Panc1 (cell line): Measurements from ENCODE around the gene UNC93A. TPM values are rescaled to one million over a fixed set of nuclear protein-coding genes. Genes with fewer than 3 reads are reported as not detected.
A peak's percentile ranks its signal among the peaks of the same experiment; 100 is the strongest.

Source experiments
- ATAC-seq: fragments of 200-7000 bp; cut with Tn5 transposase; 2 replicates; pipeline ENCODE4 v1.9.1; 2020; ENCODE audit warnings: mild to moderate bottlenecking, moderate library complexity
- BruUV-seq: library from RNA; stranded (reverse); fragments of 400-500 nt; replicated peaks from 2 replicates; lab custom pipeline; 2021; lab: Mats Ljungman, UMichigan
- CTCF ChIA-PET: fragments of 300-600 bp; sonication (Branson Sonifier 250); formaldehyde crosslinking; loops from one replicate; lab custom pipeline; 2022; ENCODE audit warnings: antibody characterized with exemption; lab: Charles Lee
- POLR2A ChIA-PET: fragments of 300-600 bp; sonication (Branson Sonifier 250); formaldehyde crosslinking; loops from one replicate; lab custom pipeline; 2022; ENCODE audit warnings: antibody characterized with exemption; lab: Charles Lee
- DNase-seq: peaks from one replicate; pipeline ENCODE4 v3.0.0-alpha.2; 2010; ENCODE audit warnings: low read depth, low spot score
- H3K27ac ChIP-seq: 2 replicates; pipeline ENCODE4 v1.5.1; 2011; ENCODE audit warnings: mild to moderate bottlenecking, low read length, inconsistent platforms
- H3K27me3 ChIP-seq: fragments of 200-500 bp; sonication (Bioruptor generic); 2 replicates; pipeline ENCODE4 v1.6.0; 2014; ENCODE audit warnings: low read length, inconsistent platforms; ENCODE audit not compliant: control insufficient read depth, insufficient read depth
- H3K36me3 ChIP-seq: fragments of 200-500 bp; sonication (Bioruptor generic); 2 replicates; pipeline ENCODE4 v1.5.1; 2014; ENCODE audit warnings: inconsistent platforms, mild to moderate bottlenecking, low read length, moderate library complexity; ENCODE audit not compliant: control insufficient read depth, insufficient read depth
- H3K4me1 ChIP-seq: 2 replicates; pipeline ENCODE4 v1.5.1; 2011; ENCODE audit warnings: inconsistent platforms, mild to moderate bottlenecking, low read length, moderate library complexity; ENCODE audit not compliant: control insufficient read depth, insufficient read depth
- H3K4me3 ChIP-seq, 2 experiments: 2 replicates each; pipeline ENCODE4 v1.5.1; 2011 to 2012; ENCODE audit warnings: low read depth in 2 of 2, low read length in 2 of 2, mild to moderate bottlenecking in 2 of 2, inconsistent platforms in 1 of 2, moderate library complexity in 1 of 2
- H3K9me3 ChIP-seq: fragments of 200-500 bp; sonication (Bioruptor generic); 2 replicates; pipeline ENCODE4 v1.5.1; 2014; ENCODE audit warnings: low read depth, mild to moderate bottlenecking, inconsistent platforms, low read length, moderate library complexity; ENCODE audit not compliant: control insufficient read depth, insufficient read depth
- CTCF ChIP-seq: fragments of 450-650 bp; IDR thresholded peaks from 2 replicates; pipeline ENCODE4 v1.5.1; 2017; ENCODE audit warnings: mild to moderate bottlenecking
- POLR2AphosphoS5 ChIP-seq: IDR thresholded peaks from 2 replicates; pipeline ENCODE4 v1.6.1; 2012; ENCODE audit warnings: mild to moderate bottlenecking, low read depth, low read length, moderate library complexity
- REST ChIP-seq, 2 experiments: IDR thresholded peaks; 2 replicates each; pipeline ENCODE4 v1.6.1; 2011 to 2012; ENCODE audit warnings: low read depth in 2 of 2, control low read depth in 1 of 2, low read length in 1 of 2, mild to moderate bottlenecking in 1 of 2, moderate library complexity in 1 of 2; ENCODE audit not compliant: insufficient read depth in 1 of 2
- SIN3A ChIP-seq: IDR thresholded peaks from 2 replicates; pipeline ENCODE4 v1.6.1; 2012; ENCODE audit warnings: low read depth, mild to moderate bottlenecking, low read length, moderate library complexity, borderline replicate concordance; ENCODE audit not compliant: insufficient read depth
- TCF7L2 ChIP-seq: IDR thresholded peaks from 2 replicates; pipeline ENCODE4 v1.6.1; 2011; ENCODE audit warnings: mild to moderate bottlenecking, low read depth, low read length, inconsistent platforms
- in situ Hi-C: cut with HindIII; loops from 2 replicates; pipeline ENCODE4 v1.10.0; 2016; ENCODE audit warnings: low sequenced_read_pairs, low pct_unique_long_range_greater_than_20kb
- intact Hi-C: fragments of 100-400 bp; cut with micrococcal nuclease; formaldehyde crosslinking; loops from one replicate; pipeline ENCODE4 v1.10.0; 2022; ENCODE audit not compliant: unreplicated experiment
- total RNA-seq: library from RNA; stranded (reverse); gene quantifications from one replicate; pipeline ENCODE4 v1.2.1, GENCODE V29; 2021; ENCODE audit not compliant: unreplicated experiment

UNC93A gene
- total RNA-seq, 1 experiment from 2014 or later = not detected

GRCh38 chr6:167331565-167331964, 40.5 kb downstream of the UNC93A start:
- Histone ChIP-seq H3K36me3 (no peaks in the 10 kb centered on the region), H3K27me3 (no peaks in the 10 kb centered on the region), H3K4me3 (peak overlapping the region in 1 of 2 experiments; percentile 28; a peak in 2 of 4 replicates), H3K27ac (no peak overlapping the region), H3K4me1 (no peaks in the 10 kb centered on the region), H3K9me3 (peaks cover 3% of the 10 kb centered on the region; the same call in 1 of the 2 replicates)
- TF ChIP-seq TCF7L2 (no peak), CTCF (no peak), POLR2AphosphoS5 (no peak), REST (IDR thresholded peaks at IDR 0.05; ENCODE audit: insufficient read depth in 1 of 2, low read depth in 2 of 2, low read length in 1 of 2) (no peak), SIN3A (no peak)
- intact Hi-C loops (no loop called here), in situ Hi-C loops (no loop called here)
- POLR2A ChIA-PET = no interaction called here
- BruUV-seq = no TSS peak
- no peak for DNase-seq
- CTCF ChIA-PET = no interaction called here
- ATAC-seq = peak; percentile 70; the same call in 1 of the 2 replicates

GRCh38 chr6:167336844-167337630, 45.9 kb downstream of the UNC93A start:
- Histone ChIP-seq H3K36me3 (no peaks in the 10 kb centered on the region), H3K4me1 (no peaks in the 10 kb centered on the region), H3K4me3 (no peak overlapping the region), H3K27me3 (no peaks in the 10 kb centered on the region), H3K27ac (no peak overlapping the region), H3K9me3 (no peaks in the 10 kb centered on the region)
- no peak for DNase-seq
- POLR2A ChIA-PET = no interaction called here
- intact Hi-C loops (no loop called here), in situ Hi-C loops (no loop called here)
- CTCF ChIA-PET = no interaction called here
- ATAC-seq = no peak
- no peak for TF ChIP-seq SIN3A
- no peak for TF ChIP-seq REST (IDR thresholded peaks at IDR 0.05; ENCODE audit: insufficient read depth in 1 of 2, low read depth in 2 of 2, low read length in 1 of 2)
- TF ChIP-seq TCF7L2 = no peak
- TF ChIP-seq POLR2AphosphoS5 = no peak
- no peak for TF ChIP-seq CTCF
- BruUV-seq = no TSS peak
